Islet precursor cell (in vitro differentiated cells): ENCODE measurements around the gene AIPL1.

Experiments
- DNase-seq: peaks from one replicate; pipeline ENCODE4 v3.0.0-alpha.2; 2018

AIPL1 gene

DNA sequence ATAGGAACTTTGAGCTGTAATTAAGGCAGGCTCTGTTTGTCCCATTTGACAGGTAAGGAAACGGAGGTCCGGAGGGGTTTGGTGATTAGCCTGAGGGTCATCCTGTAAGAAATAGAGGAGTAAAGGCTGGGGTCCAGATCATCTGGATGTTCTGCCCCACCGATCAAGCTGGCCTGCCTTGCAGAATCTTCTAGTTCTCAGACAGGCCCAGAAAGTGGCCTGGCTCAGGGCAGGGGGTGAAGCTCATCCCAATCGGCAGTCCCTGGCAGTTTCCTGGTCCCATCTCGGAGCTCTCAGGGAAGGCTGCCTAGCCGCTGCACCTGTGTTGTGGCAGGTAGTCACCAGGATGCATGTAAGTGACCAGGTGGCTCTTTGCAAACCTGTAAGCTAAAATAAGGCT is 13.6 kb upstream of the AIPL1 start:
- no peak for DNase-seq

DNA sequence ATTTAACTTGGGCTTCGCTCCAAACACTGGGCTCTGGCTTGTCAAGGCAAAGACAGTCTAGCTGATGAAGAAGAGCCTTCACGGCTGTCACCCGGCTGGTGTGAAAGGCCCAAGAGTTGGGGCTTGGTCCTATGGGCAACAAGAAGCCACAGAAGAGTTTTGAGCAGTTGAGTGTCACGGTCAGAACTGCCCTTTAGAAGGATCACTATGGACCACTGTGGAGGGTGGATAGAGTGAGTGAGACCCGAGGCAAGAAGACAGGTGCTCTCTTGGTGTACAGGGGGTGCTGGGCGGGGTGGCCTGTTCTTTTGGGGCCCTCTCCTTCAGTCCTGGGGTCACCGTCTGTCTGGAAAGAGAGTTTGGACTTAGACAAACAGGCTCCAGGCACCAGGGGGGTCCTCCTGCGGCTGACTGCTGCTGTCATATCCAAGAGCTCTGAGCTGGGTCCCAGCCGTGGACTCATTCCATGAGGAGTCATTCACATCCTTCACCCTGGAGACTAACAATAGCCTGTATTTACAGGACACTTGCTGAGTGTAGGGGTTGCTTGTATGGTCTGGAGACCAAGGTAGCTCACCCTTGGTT is 11.7 kb upstream of the AIPL1 start:
- DNase-seq, result no peak

DNA sequence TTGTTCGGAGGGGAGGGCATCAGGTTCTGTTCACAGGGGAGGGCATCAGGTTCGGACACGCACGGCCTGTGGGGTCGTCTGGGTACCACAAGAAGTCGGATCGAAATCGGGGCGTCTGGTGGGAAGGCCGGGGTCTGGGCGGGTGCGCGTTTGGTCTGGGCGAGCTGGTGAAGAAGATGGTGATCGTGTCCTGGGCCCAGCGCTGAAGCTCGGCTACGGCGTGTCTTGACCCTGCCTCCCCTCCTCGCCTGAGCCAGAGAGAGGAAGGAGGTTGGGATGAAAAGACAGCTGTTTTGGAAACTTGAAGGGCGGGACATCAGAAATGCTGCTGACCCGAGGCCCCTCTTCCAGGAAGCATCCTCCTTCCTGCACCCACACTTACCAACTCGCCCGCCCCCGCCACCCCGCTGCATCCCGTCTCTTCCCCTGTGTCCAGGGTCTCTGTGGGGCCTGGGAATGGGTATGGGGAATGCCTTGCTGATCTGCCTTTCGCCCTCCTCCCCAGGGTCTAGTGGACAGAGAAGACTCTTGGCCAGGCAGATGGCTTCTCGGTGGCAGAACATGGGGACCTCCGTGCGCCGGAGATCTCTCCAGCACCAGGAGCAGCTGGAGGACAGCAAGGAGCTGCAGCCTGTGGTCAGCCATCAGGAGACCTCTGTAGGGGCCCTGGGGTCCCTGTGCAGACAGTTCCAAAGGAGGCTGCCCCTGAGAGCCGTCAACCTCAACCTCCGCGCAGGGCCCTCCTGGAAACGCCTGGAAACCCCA is 9.8 kb upstream of the AIPL1 start:
- no peak for DNase-seq

DNA sequence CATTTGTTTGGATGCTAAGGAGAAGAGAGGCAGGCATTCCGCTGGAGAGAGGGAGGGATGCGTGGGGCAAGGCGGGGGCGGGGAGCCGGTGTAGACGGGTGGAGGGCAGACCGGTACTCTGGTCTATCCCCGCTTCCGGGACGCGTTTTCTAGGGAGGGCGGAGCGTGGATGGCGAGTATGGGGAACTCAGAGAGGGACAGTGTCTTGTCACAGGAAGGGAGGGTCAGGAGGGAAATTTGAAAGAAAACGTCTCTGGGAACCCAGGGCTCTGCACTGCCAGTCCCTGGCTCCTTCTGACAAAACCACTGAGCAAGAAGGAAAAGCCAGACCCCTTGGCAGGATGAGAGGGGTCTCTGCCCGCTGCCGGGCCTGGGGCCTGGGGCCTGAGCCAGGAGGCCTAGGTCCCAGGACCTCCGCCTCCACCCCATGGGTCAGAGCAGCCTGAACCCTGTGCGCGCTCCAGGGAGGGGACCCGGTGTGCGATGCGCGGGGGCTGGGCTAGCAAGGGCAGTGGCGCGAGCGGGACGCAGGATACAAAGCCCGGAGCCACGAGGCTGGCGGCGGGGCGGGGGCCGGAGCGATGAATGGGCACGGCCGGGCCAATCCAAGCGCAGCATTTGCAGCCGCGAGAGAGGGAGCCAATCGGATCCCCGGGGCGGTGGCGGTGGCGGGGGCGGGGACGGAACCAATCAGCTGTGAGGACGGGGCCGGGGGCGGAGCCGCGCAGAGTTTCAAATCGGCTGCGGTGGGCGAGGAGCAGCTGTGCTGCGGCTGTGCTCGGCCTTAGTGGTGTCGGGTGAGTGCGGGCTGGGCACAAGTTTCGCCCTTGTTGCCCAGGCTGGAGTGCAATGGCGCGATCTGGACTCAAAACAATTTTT is 9.0 kb upstream of the AIPL1 start, which contains the start of gene PIMREG:
Gene PIMREG (plus strand): TSS at position 764 of the 879 bp plus-strand sequence. CDS start 656 bp downstream, outside the sequence.
- DNase-seq, result peak; percentile 100

DNA sequence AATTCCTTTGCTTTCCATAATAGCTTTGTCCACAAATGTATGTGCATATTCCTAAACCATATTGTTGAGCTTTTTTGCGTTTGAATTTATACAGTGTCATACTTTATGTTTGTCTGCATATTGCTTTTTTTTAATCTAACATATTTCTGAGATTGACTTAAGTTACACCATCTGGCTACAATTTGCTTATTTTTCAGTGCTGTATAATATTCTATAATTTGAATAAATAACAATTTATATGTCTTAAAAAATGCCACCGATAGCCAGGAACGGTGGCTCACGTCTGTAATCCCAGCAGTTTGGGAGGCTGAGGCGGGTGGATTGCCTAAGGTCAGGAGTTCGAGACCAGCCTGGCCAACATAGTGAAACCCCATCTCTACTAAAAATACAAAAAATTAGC is 7.9 kb upstream of the AIPL1 start:
- no peak for DNase-seq

DNA sequence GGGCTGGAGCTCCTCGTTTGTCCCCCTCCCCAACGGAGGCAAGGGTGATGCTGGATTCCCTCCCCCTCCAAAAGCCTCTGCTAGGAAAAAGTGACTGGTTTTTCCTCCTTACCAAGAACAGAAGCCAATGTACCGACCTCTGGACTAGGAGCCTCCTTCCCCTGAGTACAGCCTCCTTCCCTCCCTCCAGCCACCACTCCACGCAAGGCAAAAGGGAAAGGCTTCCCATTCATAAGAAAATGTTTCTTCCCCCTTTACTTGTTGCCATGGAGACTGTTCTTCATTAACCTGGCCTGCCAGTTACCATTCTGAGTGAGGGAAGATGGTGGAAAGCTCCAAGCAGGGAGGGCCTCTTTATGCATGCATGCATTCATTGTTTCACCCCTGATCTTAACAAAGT is 5.0 kb upstream of the AIPL1 start:
- DNase-seq, result no peak

DNA sequence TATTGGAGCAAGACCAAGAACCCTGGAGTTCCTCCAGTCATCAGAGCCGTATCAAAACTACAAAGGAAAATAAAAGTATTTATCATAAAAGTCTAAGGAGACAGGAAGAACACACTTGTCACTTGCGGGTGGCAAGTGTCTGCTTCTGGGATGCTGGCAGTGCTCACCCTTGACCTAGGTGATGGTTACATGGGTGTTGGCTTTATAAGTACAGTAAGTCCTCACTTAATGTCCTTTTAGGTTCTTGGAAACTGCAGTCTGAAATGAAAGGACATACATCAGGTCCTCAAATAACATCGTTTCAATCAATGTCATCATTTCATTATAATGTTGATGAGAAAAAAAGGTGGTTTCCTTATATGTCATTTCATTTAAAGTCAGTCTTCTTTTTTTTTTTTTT is 3.0 kb upstream of the AIPL1 start:
- DNase-seq, result no peak

DNA sequence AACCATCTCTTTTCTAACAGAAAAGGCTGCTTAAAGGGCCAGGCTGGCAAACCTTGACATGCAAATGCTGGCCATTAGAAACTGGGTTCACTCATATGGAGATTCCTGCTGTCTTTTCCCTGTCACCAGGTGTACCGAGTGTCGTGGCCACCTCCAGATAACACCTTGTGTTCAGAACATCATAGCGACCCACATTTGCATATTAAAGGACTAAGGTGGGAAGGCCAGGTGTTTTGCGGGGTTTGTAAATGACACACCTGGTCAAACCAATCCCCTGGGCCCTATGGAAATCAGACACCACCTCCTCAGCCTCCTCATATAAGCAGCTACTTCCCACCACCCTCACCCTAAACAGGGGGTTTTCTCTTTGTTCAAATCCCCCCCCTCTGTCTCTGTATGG is 2.5 kb upstream of the AIPL1 start:
- no peak for DNase-seq

DNA sequence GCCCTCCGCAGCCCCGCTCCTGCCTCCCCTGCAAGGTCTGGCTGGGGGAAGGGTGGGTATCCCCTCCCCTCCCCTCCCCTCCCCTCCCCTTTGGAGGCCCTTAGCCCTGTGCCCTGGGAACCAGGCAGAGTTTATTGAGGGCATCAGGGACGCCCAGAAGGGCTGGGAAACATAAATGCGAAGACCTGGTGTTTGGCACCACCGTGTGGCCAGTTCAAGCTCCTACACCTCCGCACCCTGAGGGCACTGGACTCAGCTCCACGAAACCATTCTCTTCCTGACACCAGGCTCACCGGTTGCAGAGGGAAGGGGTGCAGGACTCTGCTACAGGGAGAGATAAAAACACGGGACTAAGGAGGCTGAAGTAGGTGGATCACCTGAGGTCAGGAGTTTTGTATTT is 1.0 kb upstream of the AIPL1 start:
- DNase-seq, result peak; percentile 88

DNA sequence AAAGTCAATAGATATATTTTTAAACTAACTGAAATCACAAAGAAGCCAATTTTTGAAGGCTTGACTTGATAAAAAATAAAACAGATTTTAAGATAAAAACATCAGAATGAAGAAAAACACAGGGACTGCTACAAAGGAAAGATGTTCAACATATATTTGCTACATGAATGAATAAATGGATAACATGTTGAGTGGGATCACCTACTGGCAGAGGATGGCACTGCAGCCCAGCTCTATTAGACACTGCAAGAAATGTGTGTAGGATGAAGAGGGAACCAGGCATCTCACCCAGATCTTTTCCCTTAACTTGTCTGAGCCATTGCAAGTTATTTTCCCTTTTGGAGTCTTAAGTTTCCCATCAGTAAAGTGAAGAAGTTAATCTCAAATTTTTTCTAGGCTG is 4.2 kb downstream of the AIPL1 start:
- no peak for DNase-seq

DNA sequence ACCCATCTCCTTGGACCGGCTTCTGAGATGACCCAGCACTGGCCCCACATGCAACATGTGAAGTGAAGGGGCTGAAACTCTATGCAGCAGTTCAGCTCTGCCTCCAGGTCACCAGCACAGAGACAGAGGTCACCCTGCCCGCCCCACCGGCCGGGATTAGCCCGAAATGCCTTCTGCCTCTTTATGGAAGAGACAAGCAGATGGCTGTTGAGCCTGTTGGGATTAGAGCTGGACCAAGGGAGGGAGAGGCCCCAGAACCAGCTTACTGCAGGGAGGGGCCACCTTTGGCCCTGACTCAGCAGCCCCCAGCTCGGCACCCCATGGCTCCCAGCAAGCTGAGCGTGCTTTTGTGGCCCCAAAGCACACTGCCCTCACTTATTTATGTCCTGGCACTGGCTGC is 5.7 kb downstream of the AIPL1 start:
- no peak for DNase-seq

DNA sequence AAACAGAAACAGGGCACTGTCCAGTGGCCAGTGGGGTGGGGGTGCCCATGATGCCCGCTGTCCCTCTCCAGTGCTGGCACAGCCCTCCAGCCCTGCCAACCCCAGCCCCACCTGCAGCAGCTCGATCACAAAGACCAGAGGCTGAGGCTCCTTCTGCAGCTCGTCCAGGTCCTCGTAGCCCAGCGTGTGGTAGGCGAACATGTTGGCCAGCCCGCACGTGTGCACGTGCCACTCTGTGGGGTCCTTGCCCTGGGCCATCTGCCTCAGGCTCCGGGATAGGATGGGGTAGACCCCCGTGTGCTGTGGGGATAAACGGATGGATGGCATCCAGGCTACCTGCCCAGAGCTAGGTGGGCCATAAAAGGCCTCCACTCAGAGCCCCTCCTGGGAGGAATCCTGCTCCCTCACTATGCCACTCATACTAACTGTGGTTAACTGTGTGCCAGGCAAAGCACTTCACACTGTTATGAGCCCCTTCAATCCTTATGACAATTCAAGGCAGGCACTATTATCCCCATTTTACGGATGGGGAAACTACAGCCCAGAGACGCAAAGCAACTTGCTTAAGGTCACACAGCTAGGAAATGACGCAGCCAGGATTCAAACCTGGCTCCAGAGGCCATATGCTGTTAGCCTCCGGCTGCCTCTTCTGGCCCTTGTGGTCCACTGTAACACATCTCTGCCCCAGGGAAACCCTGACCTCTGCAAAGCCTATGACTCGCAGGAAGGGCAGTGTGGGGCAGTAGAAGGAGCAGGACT is 6.5 kb downstream of the AIPL1 start:
- no peak for DNase-seq

DNA sequence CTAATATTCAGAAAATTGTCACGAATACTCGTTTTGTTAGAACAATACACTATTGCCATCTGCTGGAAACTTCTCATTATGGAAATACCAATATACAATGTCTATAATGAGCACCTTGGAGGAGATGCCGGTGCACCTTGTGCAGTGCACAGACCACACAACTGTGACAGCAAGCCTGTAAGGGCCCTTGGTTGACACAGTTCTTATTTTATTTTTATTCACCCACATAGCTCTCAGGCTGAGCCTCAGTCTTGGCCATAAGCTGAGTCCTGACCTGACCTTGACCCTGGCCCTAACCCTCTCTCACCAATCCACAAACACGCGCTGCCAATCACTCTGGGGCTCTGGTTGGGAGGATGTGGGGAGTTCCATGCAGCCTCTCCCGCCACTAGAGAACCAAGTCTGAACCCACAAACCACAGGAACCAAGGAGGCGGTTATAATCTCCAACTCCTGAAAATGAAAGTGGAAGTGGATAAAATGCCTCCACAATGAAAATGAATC is 7.6 kb downstream of the AIPL1 start:
- no peak for DNase-seq

DNA sequence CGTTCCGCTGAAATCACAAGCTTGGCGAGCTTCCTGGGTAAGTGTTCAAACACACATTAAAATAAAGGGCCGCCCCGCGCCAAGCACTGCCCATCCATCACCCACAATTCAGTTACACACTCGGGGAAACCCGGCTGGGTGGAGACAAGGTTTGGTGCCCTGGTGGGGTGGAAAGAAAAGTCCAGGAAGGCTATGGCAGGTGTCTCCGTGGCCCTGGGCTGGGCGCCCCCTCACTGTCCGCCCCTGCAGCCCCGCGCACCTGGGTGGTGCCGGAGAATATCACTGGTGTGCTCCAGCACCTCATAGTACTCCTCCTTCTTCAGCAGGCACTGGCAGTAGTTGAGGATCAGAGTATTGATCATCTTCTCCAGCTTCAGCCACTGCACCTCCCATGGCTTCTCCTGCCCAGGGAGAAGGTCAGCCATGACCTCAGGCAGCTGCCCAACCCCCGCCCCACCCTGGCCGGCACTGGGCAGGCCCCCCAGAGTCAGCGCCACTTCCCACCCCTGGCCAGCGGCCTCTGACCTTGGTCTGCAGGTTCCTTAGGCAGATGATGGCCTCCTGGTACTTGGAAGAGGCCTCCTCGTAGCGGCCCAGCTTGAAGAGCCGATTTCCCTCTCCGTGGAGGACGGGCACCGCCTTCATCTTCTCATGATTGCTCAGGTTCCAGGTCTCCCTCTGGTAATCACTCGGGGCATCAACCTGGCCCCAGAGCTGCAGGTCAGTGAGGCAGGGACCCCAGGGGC is 8.4 kb downstream of the AIPL1 start:
- no peak for DNase-seq

DNA sequence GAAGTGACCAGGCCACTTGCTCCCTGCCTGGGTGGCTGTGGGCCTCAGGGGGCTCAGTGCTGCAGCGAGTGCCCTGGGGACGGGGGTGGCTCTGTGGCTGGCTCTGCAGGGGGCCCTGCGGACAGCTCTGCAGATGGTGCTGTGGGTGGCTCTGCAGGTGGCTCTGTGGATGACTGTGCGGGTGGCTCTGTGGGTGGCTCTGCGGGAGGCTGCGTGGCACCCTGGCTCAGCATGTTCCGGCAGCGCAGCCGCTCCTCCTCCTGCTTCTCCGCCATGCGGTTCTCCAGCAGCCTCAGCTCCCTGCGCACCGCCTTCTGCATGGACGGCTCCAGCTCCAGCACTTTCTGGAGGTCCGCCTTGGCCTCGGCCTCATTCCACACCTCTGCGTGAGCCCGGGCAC is 9.5 kb downstream of the AIPL1 start:
- DNase-seq, result no peak

DNA sequence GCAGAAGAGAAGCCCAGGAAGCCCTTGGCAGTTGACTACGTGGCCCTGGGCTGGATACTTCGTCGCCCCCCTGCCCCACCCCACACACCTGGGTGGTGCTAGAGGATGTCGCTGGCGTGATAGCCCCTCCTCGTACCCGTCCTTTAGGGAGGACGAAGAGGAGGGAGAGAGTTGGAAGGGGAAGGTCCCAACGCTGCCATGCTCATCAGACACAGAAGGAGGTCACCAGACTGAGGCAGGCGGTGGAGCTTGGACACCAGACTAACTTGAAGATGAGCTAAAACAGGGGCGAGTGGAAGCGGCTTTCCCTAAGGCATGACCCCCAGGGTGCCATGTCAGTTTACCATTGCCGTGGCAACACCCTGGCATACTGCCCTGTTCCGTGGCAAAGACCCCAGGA is 11.0 kb downstream of the AIPL1 start:
- no peak for DNase-seq

DNA sequence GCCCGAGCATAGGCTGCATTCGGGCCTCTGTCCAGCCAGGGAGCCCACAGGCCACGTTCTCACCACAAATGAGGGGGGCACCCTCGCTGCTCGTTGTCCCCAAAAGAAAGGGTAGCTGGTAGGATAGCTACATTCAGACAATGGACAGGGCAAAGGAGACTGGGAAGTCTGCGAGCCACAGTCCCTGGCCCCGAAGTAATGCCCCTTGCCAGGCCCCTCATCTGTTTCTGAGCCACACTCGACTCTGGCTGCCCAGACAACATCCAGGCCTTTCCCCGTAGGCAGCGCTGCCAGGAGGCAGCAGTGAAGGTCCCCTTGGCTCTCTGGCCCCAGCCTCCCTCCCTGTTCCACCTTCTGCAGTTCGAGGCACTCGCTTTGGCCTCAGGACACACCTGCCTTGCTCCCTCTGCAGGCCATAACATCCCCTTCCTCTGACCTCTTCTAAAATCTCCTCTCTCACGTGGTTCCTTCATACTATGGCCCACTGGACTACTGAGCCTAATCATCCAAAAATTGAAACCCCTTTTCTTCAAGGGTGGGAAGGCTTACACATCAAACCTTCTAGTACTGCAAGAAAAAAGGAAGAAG is 12.2 kb downstream of the AIPL1 start:
- no peak for DNase-seq

DNA sequence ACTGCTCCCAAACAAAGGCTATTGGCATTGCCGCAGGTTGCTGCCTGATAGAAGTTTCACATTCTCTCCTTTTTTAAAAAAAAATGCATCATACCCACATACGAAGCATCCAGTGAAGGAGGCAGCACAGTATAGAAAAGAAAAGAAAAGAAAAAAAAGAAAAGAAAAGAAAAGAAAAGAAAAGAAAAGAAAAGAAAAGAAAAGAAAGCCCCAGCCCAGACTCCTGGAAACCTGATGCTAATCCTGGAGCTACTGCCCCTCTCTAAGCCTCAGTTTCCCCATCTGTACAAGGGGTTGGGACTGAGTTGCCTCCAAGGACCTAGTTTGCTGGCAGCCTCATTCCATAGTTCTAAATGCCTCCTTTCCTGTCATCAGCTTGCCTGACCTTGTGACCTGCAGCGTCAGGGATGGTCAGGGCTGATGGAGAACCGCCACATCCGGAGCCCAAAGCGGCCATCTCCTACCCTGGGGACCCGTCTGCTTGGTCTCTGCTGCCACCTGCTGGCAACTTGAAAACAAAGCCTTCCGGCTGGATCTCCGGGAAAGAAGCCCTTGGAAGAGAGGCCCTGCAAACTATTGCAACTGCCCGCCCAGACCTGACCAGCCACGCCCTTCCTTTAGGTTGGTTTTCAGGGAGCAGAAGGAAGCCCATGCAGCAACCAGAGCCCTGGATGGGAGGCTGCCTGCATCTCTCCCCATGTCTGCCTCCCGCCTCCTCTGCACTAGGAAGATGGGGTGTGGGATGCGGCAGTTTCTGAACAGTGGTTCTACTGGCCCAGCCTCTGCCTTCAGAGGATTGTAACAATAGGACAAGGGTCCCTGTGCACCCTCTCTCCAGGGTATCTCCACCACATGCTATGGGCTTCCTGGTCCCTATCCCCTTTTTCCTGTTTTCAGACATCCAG is 13.0 kb downstream of the AIPL1 start:
- peak; percentile 96 for DNase-seq

DNA sequence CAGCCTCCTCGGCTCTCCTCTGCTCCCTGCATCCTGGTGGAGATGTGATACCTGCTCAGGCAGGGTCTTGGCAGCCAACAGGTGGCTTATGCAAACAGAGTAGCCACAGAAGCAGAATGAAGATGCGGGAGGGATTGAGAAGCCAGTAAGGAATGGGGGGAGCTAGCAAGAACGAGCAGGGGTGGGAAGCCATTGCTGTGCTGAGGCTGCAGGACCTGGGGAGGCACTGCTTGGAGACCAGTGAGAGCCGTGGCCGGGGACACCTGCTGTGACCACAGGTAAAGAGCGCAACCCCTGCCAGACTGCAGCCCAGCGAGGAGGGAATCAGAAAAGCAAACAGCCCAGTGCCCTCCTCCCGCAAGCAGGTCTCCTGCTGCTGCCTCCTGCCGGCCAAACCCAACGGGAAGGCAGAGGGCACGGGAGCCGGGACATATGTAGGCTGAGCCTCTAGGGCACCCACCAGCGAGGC is 14.7 kb downstream of the AIPL1 start:
- DNase-seq, result peak; percentile 80

DNA sequence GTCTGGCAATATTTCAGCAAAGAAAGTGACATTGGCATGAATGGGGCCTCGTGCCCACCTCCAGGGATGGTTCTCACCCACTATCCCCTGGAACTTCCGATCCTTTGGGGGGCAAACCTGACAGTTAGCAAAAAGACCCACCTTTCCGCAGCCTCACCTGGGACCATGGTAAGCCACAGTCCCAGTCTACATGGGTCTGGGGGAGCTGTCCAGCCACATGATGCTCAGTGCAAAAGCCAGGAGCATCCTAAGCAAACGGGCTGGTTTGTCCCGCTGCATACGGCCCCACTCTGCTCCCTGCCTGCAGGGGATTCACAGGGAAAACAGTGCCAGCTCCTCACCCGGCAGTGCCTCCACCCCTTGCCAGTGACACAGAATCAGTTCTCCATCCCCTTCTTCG is 19.3 kb downstream of the AIPL1 start:
- DNase-seq, result no peak
